ENCODE results near the gene LIX1L.

Gene LIX1L

DNA sequence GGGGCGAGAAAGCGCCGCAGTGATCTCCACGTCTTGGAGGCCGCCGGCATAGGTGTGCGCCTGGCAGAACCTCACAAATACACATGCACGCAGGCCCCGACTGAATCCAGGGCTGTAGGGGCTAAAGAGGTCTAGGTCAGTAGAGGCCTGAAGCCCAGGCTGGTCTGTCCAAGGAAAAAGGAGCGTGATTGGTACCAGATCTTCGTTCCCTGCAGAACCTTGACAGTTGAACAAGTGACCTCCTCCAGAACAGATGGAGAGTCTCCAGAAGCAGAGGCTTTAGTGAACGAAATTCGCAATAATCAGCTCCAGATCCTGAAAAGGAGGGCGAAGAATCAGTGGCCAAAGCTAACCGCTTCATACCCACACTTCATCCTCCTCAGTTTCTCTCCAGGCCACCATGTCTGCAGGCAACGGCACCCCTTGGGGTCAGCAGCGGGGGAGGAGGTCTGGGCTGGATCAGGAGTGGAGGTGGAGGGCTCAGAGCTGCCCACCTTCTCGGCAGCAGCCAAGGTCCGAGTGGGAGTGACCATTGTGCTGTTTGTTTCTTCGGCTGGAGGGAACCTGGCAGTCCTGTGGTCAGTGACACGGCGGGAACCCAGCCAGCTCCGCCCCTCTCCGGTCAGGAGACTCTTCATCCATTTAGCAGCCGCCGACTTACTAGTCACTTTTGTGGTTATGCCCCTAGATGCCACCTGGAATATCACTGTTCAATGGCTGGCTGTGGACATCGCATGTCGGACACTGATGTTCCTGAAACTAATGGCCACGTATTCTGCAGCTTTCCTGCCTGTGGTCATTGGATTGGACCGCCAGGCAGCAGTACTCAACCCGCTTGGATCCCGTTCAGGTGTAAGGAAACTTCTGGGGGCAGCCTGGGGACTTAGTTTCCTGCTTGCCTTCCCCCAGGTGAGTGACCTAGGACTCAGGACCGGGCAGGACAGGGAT, 38.6 kb downstream of the LIX1L start:
- Histone ChIP-seq H3K27me3 (replicated peaks; ENCODE audit: control insufficient read depth, insufficient read depth, low read length, poor library complexity, severe bottlenecking) (no peaks in the 10 kb centered on the region), H3K4me3 (ENCODE audit: insufficient read depth, low read depth, low read length, poor library complexity, severe bottlenecking) (peak overlapping the region; percentile 71), H3K36me3 (ENCODE audit: control insufficient read depth, insufficient read depth, low read length) (peaks cover 12% of the 10 kb centered on the region), H3K4me1 (ENCODE audit: control insufficient read depth, insufficient read depth, low read length, poor library complexity, severe bottlenecking) (peaks cover 22% of the 10 kb centered on the region), H3K9me3 (ENCODE audit: control insufficient read depth, low read length) (no peaks in the 10 kb centered on the region), H3K27ac (ENCODE audit: insufficient read depth, low read length, poor library complexity, severe bottlenecking) (peak overlapping the region; percentile 86)
- DNase-seq = no peak

DNA sequence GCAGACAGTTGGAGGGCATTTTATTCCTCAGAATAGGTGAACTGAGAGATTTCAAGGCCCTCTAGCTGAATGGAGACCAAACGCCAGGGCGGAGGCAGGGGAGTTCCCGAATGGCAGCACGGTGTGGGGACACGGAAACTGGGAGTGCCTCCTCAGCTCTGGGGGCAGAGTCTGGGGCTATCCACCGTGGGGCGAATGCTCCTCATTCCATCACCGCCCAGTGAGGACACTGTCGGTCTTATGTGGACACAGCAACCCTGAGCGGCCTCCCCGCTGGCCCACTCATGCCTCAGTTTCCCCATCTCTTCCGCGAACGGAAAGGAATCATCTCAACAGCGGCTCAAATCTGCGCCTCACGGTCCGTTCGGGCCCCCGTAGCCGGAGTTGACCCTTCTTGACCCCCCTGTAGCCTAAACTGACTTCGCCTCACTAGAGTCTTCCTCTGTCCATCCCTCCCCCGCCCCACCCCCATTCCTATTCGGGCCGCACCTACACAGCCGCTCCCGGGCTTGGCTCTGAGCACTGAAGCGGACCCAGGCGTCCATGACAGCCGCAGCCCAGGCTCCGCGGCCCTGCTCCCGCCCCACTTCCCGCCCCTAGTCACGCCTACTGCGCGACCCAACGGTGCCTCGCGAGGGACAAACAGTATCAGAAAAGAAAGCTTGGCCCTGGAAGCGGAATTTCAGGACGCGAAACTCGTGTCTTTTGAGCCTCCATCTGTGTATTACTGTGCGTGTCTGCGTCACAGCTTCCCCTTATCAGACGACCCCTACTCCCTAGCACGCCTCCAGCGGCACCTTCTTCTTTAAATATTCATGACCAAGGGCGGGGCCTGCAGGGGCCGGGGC, 39.4 kb downstream of the LIX1L start, which contains the start of gene PEX11B:
TSS of gene PEX11B (minus strand) at position 574 of the 848 bp plus-strand sequence. CDS start at position 545, 29 bp downstream.
- peak; percentile 84 to 90 (median 88) for DNase-seq
- H3K4me1 ChIP-seq (ENCODE audit: control insufficient read depth, insufficient read depth, low read length, poor library complexity, severe bottlenecking) = peaks cover 22% of the 10 kb centered on the region
- H3K4me3 ChIP-seq (ENCODE audit: insufficient read depth, low read depth, low read length, poor library complexity, severe bottlenecking) = peak within 1 kb of the TSS; percentile 71
- peak within 1 kb of the TSS; percentile 86 for H3K27ac ChIP-seq (ENCODE audit: insufficient read depth, low read length, poor library complexity, severe bottlenecking)
- H3K36me3 ChIP-seq (ENCODE audit: control insufficient read depth, insufficient read depth, low read length) = peaks cover 14% of the 10 kb centered on the region
- no peaks in the 10 kb centered on the region for H3K9me3 ChIP-seq (ENCODE audit: control insufficient read depth, low read length)
- no peaks in the 10 kb centered on the region for H3K27me3 ChIP-seq (replicated peaks; ENCODE audit: control insufficient read depth, insufficient read depth, low read length, poor library complexity, severe bottlenecking)

DNA sequence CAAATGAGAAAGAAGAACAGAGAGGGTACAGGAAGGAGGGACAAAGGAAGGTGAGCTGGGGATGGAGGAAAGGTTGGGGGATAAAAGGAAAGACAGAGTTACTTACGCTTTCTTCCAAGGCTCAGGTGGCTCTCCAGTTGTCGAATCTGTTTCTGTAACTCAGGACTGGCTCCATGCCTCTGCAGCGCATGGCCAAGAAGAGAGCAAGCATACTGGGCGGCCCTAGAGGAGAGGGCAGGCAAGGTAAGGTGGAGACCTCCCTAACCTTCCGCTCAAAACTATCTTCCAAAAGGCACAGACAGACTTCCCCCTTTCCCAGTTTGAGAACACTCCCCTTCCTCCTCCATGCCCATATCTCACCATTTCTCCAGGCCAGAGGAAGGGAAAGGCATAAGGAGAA, 40.2 kb downstream of the LIX1L start:
- no peak for DNase-seq
- peak overlapping the region; percentile 71 for H3K4me3 ChIP-seq (ENCODE audit: insufficient read depth, low read depth, low read length, poor library complexity, severe bottlenecking)
- H3K27ac ChIP-seq (ENCODE audit: insufficient read depth, low read length, poor library complexity, severe bottlenecking) = peak overlapping the region; percentile 86
- H3K9me3 ChIP-seq (ENCODE audit: control insufficient read depth, low read length) = no peaks in the 10 kb centered on the region
- H3K27me3 ChIP-seq (replicated peaks; ENCODE audit: control insufficient read depth, insufficient read depth, low read length, poor library complexity, severe bottlenecking) = no peaks in the 10 kb centered on the region
- H3K4me1 ChIP-seq (ENCODE audit: control insufficient read depth, insufficient read depth, low read length, poor library complexity, severe bottlenecking) = peaks cover 22% of the 10 kb centered on the region
- peaks cover 15% of the 10 kb centered on the region for H3K36me3 ChIP-seq (ENCODE audit: control insufficient read depth, insufficient read depth, low read length)

DNA sequence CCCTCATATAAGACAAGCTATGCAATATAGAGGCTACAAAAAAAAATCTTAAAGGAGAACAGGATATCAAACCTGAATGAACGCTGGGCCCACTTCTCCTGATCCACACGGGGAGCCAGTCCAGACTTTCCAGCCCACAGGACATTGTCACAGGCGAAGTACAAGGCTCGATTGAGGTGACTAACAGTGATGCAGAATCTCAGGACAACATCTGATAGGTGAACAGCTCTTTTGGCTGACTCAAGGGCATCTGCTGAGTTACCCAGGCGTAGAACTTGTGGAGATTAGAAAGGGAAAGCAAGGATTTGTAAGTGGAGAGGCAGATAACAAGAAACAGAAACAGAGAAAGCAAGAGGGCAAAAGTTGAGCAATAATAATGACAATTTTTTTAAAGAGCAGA, 41.1 kb downstream of the LIX1L start:
- H3K9me3 ChIP-seq (ENCODE audit: control insufficient read depth, low read length) = no peaks in the 10 kb centered on the region
- peaks cover 22% of the 10 kb centered on the region for H3K4me1 ChIP-seq (ENCODE audit: control insufficient read depth, insufficient read depth, low read length, poor library complexity, severe bottlenecking)
- no peaks in the 10 kb centered on the region for H3K27me3 ChIP-seq (replicated peaks; ENCODE audit: control insufficient read depth, insufficient read depth, low read length, poor library complexity, severe bottlenecking)
- H3K27ac ChIP-seq (ENCODE audit: insufficient read depth, low read length, poor library complexity, severe bottlenecking) = no peak overlapping the region
- DNase-seq = no peak
- H3K36me3 ChIP-seq (ENCODE audit: control insufficient read depth, insufficient read depth, low read length) = peaks cover 21% of the 10 kb centered on the region
- H3K4me3 ChIP-seq (ENCODE audit: insufficient read depth, low read depth, low read length, poor library complexity, severe bottlenecking) = no peak overlapping the region

DNA sequence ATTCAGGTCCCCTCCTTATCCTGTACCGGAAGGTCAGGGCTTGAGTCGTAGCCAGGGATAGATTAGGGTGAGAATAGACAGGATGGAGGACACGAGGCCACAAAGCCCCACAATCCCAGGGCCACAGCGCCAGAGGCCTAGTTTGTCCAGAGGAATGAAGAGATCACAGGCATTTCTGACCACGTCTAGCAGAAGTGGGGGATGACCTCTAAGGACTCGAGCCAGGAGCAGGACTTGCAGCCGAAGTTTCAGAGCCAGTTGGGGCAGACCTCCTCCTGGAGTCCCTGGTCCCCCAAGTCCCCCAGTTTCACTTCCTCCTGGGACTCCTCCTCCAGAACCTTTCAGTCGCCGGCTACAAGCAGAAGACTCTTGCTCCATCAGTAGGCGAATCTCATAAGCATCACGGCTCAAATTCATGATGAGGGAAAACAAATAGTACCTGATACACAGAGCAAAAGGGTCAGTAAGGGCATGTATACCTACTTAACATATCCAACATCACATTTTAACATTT, 45.6 kb downstream of the LIX1L start:
- DNase-seq = no peak
- Histone ChIP-seq H3K9me3 (ENCODE audit: control insufficient read depth, low read length) (no peaks in the 10 kb centered on the region), H3K4me3 (ENCODE audit: insufficient read depth, low read depth, low read length, poor library complexity, severe bottlenecking) (no peak overlapping the region), H3K27ac (ENCODE audit: insufficient read depth, low read length, poor library complexity, severe bottlenecking) (no peak overlapping the region), H3K4me1 (ENCODE audit: control insufficient read depth, insufficient read depth, low read length, poor library complexity, severe bottlenecking) (no peaks in the 10 kb centered on the region), H3K36me3 (ENCODE audit: control insufficient read depth, insufficient read depth, low read length) (peaks cover 31% of the 10 kb centered on the region), H3K27me3 (replicated peaks; ENCODE audit: control insufficient read depth, insufficient read depth, low read length, poor library complexity, severe bottlenecking) (no peaks in the 10 kb centered on the region)

DNA sequence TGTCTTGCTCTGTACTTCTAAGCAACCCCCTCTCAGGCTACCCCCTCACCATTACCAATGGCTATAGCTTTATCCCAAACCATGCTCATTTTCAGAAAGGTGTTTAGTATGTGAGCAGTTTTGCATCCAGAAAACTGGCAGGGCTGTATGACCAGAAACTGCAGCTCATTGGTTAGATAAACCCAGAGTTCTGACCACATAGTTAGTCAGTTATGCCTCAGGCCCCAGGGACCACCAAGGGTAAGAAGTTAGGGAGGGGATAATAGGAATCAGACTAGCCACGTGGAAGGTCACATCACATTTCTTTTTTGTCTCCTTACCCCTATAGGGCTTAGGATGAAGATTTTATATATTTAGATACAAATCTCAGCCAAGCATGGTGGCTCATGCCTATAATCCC, 49.2 kb downstream of the LIX1L start:
- no peak for DNase-seq
- Histone ChIP-seq H3K36me3 (ENCODE audit: control insufficient read depth, insufficient read depth, low read length) (peaks cover 19% of the 10 kb centered on the region), H3K4me3 (ENCODE audit: insufficient read depth, low read depth, low read length, poor library complexity, severe bottlenecking) (no peak overlapping the region), H3K4me1 (ENCODE audit: control insufficient read depth, insufficient read depth, low read length, poor library complexity, severe bottlenecking) (no peaks in the 10 kb centered on the region), H3K9me3 (ENCODE audit: control insufficient read depth, low read length) (no peaks in the 10 kb centered on the region), H3K27me3 (replicated peaks; ENCODE audit: control insufficient read depth, insufficient read depth, low read length, poor library complexity, severe bottlenecking) (no peaks in the 10 kb centered on the region), H3K27ac (ENCODE audit: insufficient read depth, low read length, poor library complexity, severe bottlenecking) (no peak overlapping the region)

DNA sequence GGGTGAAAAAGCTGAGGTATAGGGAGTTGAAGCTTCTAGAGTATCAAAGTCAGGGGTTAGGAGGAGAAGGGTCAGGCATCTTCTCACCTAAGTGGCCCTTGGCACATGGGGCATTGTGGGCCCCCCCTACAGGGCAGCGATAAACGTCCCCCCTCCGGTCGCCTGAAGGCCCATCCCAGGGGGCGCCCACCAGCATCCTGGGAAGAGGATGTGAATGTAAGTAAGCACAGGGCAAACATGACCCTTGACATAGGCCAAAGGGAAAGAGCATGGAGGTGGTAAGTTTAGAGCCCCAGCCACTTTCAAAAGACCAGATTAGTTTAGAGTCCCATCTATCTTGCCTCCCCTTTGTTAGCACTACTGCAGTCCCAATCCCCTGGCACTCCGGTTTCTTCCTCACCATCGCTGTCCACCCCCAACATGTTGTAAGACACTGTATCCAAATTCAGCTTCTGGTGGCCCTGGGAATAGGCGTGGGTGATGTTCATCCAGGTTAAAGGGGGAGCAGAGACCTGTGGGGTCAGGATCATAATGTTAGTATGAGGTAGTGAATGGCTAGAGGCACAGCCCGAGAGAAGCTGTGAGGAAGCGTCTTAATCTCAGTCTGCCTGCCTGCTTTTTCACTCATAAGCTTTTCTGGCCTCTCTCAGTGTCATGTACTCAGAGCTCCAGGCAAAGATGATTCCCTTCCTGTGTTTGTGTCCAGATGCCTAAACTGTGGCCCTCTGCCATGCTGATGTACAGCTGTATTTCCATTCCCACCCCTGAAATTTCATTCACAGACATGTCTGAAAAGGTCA, 50.7 kb downstream of the LIX1L start:
- H3K27me3 ChIP-seq (replicated peaks; ENCODE audit: control insufficient read depth, insufficient read depth, low read length, poor library complexity, severe bottlenecking) = no peaks in the 10 kb centered on the region
- H3K27ac ChIP-seq (ENCODE audit: insufficient read depth, low read length, poor library complexity, severe bottlenecking) = no peak overlapping the region
- no peak overlapping the region for H3K4me3 ChIP-seq (ENCODE audit: insufficient read depth, low read depth, low read length, poor library complexity, severe bottlenecking)
- no peaks in the 10 kb centered on the region for H3K4me1 ChIP-seq (ENCODE audit: control insufficient read depth, insufficient read depth, low read length, poor library complexity, severe bottlenecking)
- H3K36me3 ChIP-seq (ENCODE audit: control insufficient read depth, insufficient read depth, low read length) = peaks cover 14% of the 10 kb centered on the region
- no peaks in the 10 kb centered on the region for H3K9me3 ChIP-seq (ENCODE audit: control insufficient read depth, low read length)
- DNase-seq = no peak

DNA sequence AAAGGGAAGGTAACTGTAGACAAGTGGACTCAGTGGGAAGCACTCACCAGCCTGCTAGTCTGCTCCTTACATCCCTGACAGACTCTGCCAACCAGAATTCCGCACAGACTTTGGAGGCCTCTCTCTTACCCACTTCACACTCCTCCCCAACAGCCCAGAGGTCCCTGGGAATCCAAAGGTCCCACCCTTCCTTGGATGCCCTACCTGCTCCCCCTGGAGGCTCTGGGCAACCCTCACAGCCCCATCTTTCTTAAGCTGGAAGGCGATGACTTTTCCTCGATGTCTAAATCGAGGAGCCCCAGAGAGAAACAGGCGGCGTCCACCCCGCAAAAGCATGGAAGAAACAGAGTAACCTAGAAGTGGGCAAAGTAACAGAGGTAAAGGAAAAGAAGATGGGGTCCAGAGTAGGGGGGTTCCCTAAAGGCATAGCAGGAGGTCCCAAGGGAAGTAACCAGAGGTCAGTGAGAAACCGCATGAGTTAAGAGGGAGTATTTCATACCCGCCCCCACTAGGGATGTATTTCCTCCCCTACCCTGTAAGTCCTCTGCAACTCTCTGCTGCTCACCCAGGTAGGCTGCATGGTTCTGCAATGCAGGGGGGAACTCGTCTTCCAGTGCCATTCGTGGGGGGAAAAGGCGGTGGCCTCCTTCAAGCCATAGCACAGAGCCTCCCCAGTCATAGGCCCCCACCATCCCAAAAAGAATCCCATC, 56.4 kb downstream of the LIX1L start:
- H3K27me3 ChIP-seq (replicated peaks; ENCODE audit: control insufficient read depth, insufficient read depth, low read length, poor library complexity, severe bottlenecking) = no peaks in the 10 kb centered on the region
- no peaks in the 10 kb centered on the region for H3K9me3 ChIP-seq (ENCODE audit: control insufficient read depth, low read length)
- no peak for DNase-seq
- no peaks in the 10 kb centered on the region for H3K4me1 ChIP-seq (ENCODE audit: control insufficient read depth, insufficient read depth, low read length, poor library complexity, severe bottlenecking)
- no peak overlapping the region for H3K4me3 ChIP-seq (ENCODE audit: insufficient read depth, low read depth, low read length, poor library complexity, severe bottlenecking)
- no peak overlapping the region for H3K27ac ChIP-seq (ENCODE audit: insufficient read depth, low read length, poor library complexity, severe bottlenecking)
- no peaks in the 10 kb centered on the region for H3K36me3 ChIP-seq (ENCODE audit: control insufficient read depth, insufficient read depth, low read length)

DNA sequence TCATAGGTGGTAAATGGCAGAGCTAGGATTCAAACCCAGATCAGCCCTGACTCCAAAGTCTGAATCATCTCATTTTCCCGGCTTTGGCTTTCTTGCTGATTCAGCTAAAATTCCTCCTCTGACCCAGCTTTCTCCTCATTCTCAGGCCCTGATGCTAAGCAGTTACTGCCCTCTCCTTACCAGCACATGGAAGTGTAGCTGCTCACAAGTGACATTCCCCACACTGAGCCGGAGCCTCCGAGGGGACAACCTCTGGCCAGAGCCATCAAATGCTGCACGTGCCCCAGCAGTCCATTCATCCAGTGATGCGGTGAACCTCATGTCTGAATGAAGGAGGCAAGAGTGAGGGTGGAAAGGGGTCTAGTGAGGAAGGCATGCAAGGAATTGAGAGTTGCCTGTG, 59.1 kb downstream of the LIX1L start:
- Histone ChIP-seq H3K27ac (ENCODE audit: insufficient read depth, low read length, poor library complexity, severe bottlenecking) (no peak overlapping the region), H3K27me3 (replicated peaks; ENCODE audit: control insufficient read depth, insufficient read depth, low read length, poor library complexity, severe bottlenecking) (no peaks in the 10 kb centered on the region), H3K4me1 (ENCODE audit: control insufficient read depth, insufficient read depth, low read length, poor library complexity, severe bottlenecking) (no peaks in the 10 kb centered on the region), H3K36me3 (ENCODE audit: control insufficient read depth, insufficient read depth, low read length) (no peaks in the 10 kb centered on the region), H3K4me3 (ENCODE audit: insufficient read depth, low read depth, low read length, poor library complexity, severe bottlenecking) (no peak overlapping the region), H3K9me3 (ENCODE audit: control insufficient read depth, low read length) (no peaks in the 10 kb centered on the region)
- DNase-seq = no peak

Data from effector memory CD4-positive, alpha-beta T cell (primary cell).